Smooth muscle cell (in vitro differentiated cells): ENCODE data around the gene IPCEF1. TPM values are rescaled to one million over a fixed set of nuclear protein-coding genes. Genes with fewer than 3 reads are reported as not detected.
A peak's percentile ranks its signal among the peaks of the same experiment; 100 is the strongest.

Source experiments
- DNase-seq: peaks from one replicate; lab custom pipeline; 2025; ENCODE audit not compliant: unreplicated experiment; lab: John Stamatoyannopoulos, UW
- H2AFZ ChIP-seq: fragments of 200-600 bp; sonication (generic); 2 replicates; pipeline ENCODE4 v1.6.0; 2016; ENCODE audit warnings: antibody characterized with exemption, low read depth, mild to moderate bottlenecking
- H3F3A ChIP-seq: fragments of 200-600 bp; sonication (generic); 2 replicates; pipeline ENCODE4 v1.6.0; 2017; ENCODE audit warnings: antibody characterized with exemption, low read depth
- H3K27ac ChIP-seq: fragments of 200-600 bp; sonication (generic); 2 replicates; pipeline ENCODE4 v1.5.1; 2016; ENCODE audit warnings: low read depth, mild to moderate bottlenecking
- H3K27me3 ChIP-seq: fragments of 200-600 bp; sonication (generic); 2 replicates; pipeline ENCODE4 v1.6.1; 2016; ENCODE audit warnings: low read depth, mild to moderate bottlenecking
- H3K36me3 ChIP-seq: fragments of 200-600 bp; sonication (generic); 2 replicates; pipeline ENCODE4 v1.5.1; 2016; ENCODE audit warnings: low read depth
- H3K4me1 ChIP-seq: fragments of 200-600 bp; sonication (generic); 2 replicates; pipeline ENCODE4 v1.5.1; 2016; ENCODE audit warnings: low read depth
- H3K4me2 ChIP-seq: fragments of 200-600 bp; sonication (generic); 2 replicates; pipeline ENCODE4 v1.6.0; 2016; ENCODE audit warnings: mild to moderate bottlenecking
- H3K4me3 ChIP-seq: fragments of 200-600 bp; sonication (generic); 2 replicates; pipeline ENCODE4 v1.5.1; 2016; ENCODE audit warnings: mild to moderate bottlenecking
- H3K79me2 ChIP-seq: fragments of 200-600 bp; sonication (generic); 2 replicates; pipeline ENCODE4 v1.6.0; 2016; ENCODE audit warnings: low read depth, mild to moderate bottlenecking
- H3K9ac ChIP-seq: fragments of 200-600 bp; sonication (generic); 2 replicates; pipeline ENCODE4 v1.6.0; 2016; ENCODE audit warnings: low read depth
- H3K9me3 ChIP-seq: fragments of 200-600 bp; sonication (generic); replicated peaks from 2 replicates; pipeline ENCODE4 v1.5.1; 2016; ENCODE audit warnings: low read depth
- H4K20me1 ChIP-seq: fragments of 200-600 bp; sonication (generic); 2 replicates; pipeline ENCODE4 v1.6.0; 2016; ENCODE audit warnings: low read depth
- WGBS: methylation state at CpG from one replicate; pipeline ENCODE4 v1.1.7; 2016; ENCODE audit warnings: low lambda C conversion rate; 5-methylcytosine and 5-hydroxymethylcytosine counted together
- polyA plus RNA-seq: library from polyadenylated mRNA; unstranded; fragments of >200 nt; fragmentation: Nextera tagmentation; extraction: Ambion mirVana; gene quantifications from 2 replicates; pipeline ENCODE4 v1.2.1, GENCODE V29; 2016
- total RNA-seq: library from RNA; depleted of rRNA; stranded (reverse); fragments of >200 nt; gene quantifications from 2 replicates; pipeline ENCODE4 v1.2.3, GENCODE V29; 2014
- TF ChIP-seq, protein P1 (sequence below): fragments of 200-600 bp; sonication (generic); IDR thresholded peaks from 2 replicates; pipeline ENCODE4 v1.5.1; 2017; ENCODE audit warnings: borderline replicate concordance, mild to moderate bottlenecking, antibody characterized with exemption; ENCODE audit not compliant: insufficient read depth, poor library complexity, severe bottlenecking

IPCEF1 gene
- total and polyA plus RNA-seq, 2 experiments from 2014 or later: 0.04 TPM; not detected in 1

DNA sequence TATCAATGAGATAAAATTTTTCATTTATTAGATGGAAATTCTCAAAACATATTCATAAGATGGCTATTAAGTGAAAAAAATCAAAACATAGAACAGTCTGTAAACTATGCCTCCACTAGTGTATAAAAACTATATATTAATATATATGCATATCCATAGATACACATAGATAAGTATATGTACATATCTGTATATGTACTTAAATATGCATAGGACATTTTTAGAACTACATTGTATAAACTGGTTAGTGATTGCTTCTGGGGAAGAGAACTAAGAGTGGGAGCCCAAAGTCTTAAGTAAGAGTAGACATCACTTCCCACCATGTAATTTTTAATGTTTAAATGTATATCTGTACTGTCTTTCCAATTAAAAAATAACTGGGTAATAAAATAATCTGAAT lies 31.5 kb downstream of the IPCEF1 start:
- H3K27ac ChIP-seq: no peak overlapping the region
- DNase-seq: no peak
- no peaks in the 10 kb centered on the region for H3K27me3 ChIP-seq
- no peaks in the 10 kb centered on the region for H3K9me3 ChIP-seq
- H3K4me2 ChIP-seq: no peak overlapping the region
- H3F3A ChIP-seq: peaks cover 3% of the 10 kb centered on the region
- TF ChIP-seq, protein P1, sequence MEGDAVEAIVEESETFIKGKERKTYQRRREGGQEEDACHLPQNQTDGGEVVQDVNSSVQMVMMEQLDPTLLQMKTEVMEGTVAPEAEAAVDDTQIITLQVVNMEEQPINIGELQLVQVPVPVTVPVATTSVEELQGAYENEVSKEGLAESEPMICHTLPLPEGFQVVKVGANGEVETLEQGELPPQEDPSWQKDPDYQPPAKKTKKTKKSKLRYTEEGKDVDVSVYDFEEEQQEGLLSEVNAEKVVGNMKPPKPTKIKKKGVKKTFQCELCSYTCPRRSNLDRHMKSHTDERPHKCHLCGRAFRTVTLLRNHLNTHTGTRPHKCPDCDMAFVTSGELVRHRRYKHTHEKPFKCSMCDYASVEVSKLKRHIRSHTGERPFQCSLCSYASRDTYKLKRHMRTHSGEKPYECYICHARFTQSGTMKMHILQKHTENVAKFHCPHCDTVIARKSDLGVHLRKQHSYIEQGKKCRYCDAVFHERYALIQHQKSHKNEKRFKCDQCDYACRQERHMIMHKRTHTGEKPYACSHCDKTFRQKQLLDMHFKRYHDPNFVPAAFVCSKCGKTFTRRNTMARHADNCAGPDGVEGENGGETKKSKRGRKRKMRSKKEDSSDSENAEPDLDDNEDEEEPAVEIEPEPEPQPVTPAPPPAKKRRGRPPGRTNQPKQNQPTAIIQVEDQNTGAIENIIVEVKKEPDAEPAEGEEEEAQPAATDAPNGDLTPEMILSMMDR: no peak
- no peak overlapping the region for H3K4me3 ChIP-seq
- H3K36me3 ChIP-seq: no peaks in the 10 kb centered on the region
- no peaks in the 10 kb centered on the region for H4K20me1 ChIP-seq
- no peak overlapping the region for H2AFZ ChIP-seq
- no peaks in the 10 kb centered on the region for H3K79me2 ChIP-seq
- H3K9ac ChIP-seq: no peak overlapping the region
- no peaks in the 10 kb centered on the region for H3K4me1 ChIP-seq

DNA sequence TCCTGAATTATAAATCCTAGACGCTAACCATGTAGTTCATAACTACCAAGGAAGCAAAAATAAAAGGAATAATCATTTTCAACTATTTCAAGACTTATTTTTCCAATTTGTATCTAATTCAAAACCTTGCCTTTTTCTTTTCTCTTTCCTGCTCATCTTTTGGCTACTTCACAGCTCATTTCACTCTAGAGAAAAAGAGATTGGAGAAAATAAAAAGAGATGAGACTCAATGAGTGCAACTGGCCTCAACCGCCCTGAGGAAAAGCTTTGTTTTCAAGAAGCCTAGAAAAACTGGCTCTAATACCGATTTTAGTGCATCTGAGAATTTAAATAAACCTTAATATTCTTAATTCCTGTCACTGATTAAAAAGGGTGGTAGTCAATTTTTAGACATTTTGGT lies 36.4 kb downstream of the IPCEF1 start:
- peaks cover 16% of the 10 kb centered on the region for H3F3A ChIP-seq
- H2AFZ ChIP-seq: no peak overlapping the region
- no peaks in the 10 kb centered on the region for H3K27me3 ChIP-seq
- no peaks in the 10 kb centered on the region for H3K79me2 ChIP-seq
- peaks cover 23% of the 10 kb centered on the region for H3K4me1 ChIP-seq
- TF ChIP-seq, protein P1: no peak
- DNase-seq: no peak
- H3K4me2 ChIP-seq: peak overlapping the region; percentile 70
- H3K36me3 ChIP-seq: no peaks in the 10 kb centered on the region
- peak overlapping the region; percentile 76 for H3K27ac ChIP-seq
- no peak overlapping the region for H3K4me3 ChIP-seq
- H3K9ac ChIP-seq: no peak overlapping the region
- whole genome bisulfite sequencing: 90% methylated on average over 3 of the region's 3 CpGs
- H4K20me1 ChIP-seq: no peaks in the 10 kb centered on the region
- H3K9me3 ChIP-seq: no peaks in the 10 kb centered on the region

GRCh38 chr6:154319231-154319858 lies 37.3 kb downstream of the IPCEF1 start:
- Histone ChIP-seq H2AFZ (peak overlapping the region; percentile 9), H3K4me3 (peak overlapping the region; percentile 20), H3K9me3 (no peaks in the 10 kb centered on the region), H3K36me3 (no peaks in the 10 kb centered on the region), H4K20me1 (no peaks in the 10 kb centered on the region), H3K4me2 (peak overlapping the region; percentile 70), H3K27ac (peak overlapping the region; percentile 76), H3K4me1 (peaks cover 23% of the 10 kb centered on the region), H3K27me3 (no peaks in the 10 kb centered on the region), H3K9ac (no peak overlapping the region), H3K79me2 (no peaks in the 10 kb centered on the region), H3F3A (peaks cover 16% of the 10 kb centered on the region)
- DNase-seq: no peak
- 22% methylated on average over 8 of the region's 8 CpGs for WGBS
- TF ChIP-seq, protein P1: no peak

- H2AFZ ChIP-seq: no peak overlapping the region
- H3K4me1 ChIP-seq: peaks cover 23% of the 10 kb centered on the region
- peak overlapping the region; percentile 76 for H3K27ac ChIP-seq
- peak overlapping the region; percentile 70 for H3K4me2 ChIP-seq
- WGBS: 16% methylated on average over 1 of the region's 1 CpG
- H3K9ac ChIP-seq: no peak overlapping the region
- H3K4me3 ChIP-seq: no peak overlapping the region
- peaks cover 16% of the 10 kb centered on the region for H3F3A ChIP-seq
- DNase-seq: no peak
- H4K20me1 ChIP-seq: no peaks in the 10 kb centered on the region
- no peaks in the 10 kb centered on the region for H3K9me3 ChIP-seq
- H3K36me3 ChIP-seq: no peaks in the 10 kb centered on the region
- H3K27me3 ChIP-seq: no peaks in the 10 kb centered on the region
- H3K79me2 ChIP-seq: no peaks in the 10 kb centered on the region
- TF ChIP-seq, protein P1: no peak
These were observed 37.9 kb downstream of the IPCEF1 start for GRCh38 chr6:154318721-154319120.
